Ascending aorta (tissue), 2 donors: ENCODE results near the gene TANGO2. TPM values are rescaled to one million over a fixed set of nuclear protein-coding genes. Genes with fewer than 3 reads are reported as not detected.

Experiments
- DNase-seq, 2 donors: peaks; one replicate each; pipeline ENCODE4 v3.0.0-alpha.2; 2019; ENCODE audit warnings: low spot score in 2 of 2
- H3K27ac ChIP-seq, 2 donors: fragments of 200-600 bp; sonication (generic); one replicate each; pipeline ENCODE4 v1.5.1; 2016 to 2017; ENCODE audit warnings: mild to moderate bottlenecking in 1 of 2
- H3K27me3 ChIP-seq: fragments of 200-600 bp; sonication (generic); one replicate; pipeline ENCODE4 v1.5.1; 2017
- H3K36me3 ChIP-seq, 2 donors: fragments of 200-600 bp; sonication (generic); one replicate each; pipeline ENCODE4 v1.5.1; 2016
- H3K4me1 ChIP-seq, 2 donors: fragments of 200-600 bp; sonication (generic); one replicate each; pipeline ENCODE4 v1.5.1; 2016 to 2017; ENCODE audit warnings: mild to moderate bottlenecking in 1 of 2
- H3K4me3 ChIP-seq, 2 donors: fragments of 200-600 bp; sonication (generic); one replicate each; pipeline ENCODE4 v1.5.1; 2016 to 2017; ENCODE audit warnings: mild to moderate bottlenecking in 1 of 2
- H3K9me3 ChIP-seq, 2 donors: fragments of 200-600 bp; sonication (generic); one replicate each; pipeline ENCODE4 v1.5.1; 2016
- intact Hi-C: fragments of 100-400 bp; cut with DNase I; formaldehyde crosslinking; loops from one replicate; pipeline ENCODE4 v1.15.1; 2023
- total RNA-seq: library from RNA; depleted of rRNA; stranded (reverse); fragments of >200 nt; gene quantifications from one replicate; pipeline ENCODE4 v1.1.0, GENCODE V29; 2016
- TF ChIP-seq, protein P1 (sequence below), 3 experiments: fragments of 200-600 bp in 2 of 3; fragments of 450-650 bp in 1 of 3; sonication (generic) in 2 of 3; IDR thresholded peaks; one replicate each; pipeline ENCODE4 v1.5.1; 2016 to 2019; ENCODE audit warnings: antibody characterized with exemption in 3 of 3, mild to moderate bottlenecking in 1 of 3, moderate library complexity in 1 of 3

TANGO2 gene
- total RNA-seq, 1 donor from 2014 or later: 26.3 TPM

DNA sequence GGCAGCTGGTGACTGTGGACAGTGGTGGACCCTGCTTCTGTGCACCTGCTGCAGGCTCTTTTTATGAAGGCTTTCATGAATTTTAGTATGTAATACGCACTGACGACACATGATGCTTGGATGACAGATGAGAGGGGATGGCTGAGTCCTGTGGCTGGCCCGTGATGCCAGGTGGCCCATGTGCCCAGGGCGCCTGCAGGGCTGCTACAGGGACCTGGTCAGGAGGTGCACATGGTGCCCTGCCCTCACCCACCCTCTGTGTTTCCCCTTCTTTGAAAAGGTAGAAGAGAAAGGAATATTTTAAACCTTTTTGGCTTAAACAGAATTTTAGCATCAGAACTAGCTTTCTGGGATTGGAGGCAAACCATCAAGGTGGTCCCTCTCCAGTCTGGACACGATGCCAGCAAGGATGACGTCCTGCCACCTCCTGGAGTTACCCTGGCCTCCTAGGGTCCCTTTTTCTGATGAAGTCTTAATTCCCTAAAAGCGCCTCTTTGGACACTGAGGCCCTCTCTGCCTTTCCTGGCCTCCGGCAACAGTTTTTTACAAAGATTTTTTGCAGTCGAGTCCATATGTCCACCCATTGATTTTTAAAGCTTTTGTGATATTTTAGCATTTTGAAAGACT lies 89.6 kb downstream of the TANGO2 start:
- Histone ChIP-seq H3K36me3 (peaks cover 70 to 96% of the 10 kb centered on the region in 2 donors), H3K4me3 (no peak overlapping the region), H3K27me3 (no peaks in the 10 kb centered on the region), H3K9me3 (no peaks in the 10 kb centered on the region), H3K27ac (no peak overlapping the region), H3K4me1 (no peaks in the 10 kb centered on the region)
- intact Hi-C loops: loop anchor here (10.0 kb wide), 2 partner anchors 146 to 396 kb away; partner anchors contain the start of gene SEPTIN5
- no peak for DNase-seq
- TF ChIP-seq, protein P1, sequence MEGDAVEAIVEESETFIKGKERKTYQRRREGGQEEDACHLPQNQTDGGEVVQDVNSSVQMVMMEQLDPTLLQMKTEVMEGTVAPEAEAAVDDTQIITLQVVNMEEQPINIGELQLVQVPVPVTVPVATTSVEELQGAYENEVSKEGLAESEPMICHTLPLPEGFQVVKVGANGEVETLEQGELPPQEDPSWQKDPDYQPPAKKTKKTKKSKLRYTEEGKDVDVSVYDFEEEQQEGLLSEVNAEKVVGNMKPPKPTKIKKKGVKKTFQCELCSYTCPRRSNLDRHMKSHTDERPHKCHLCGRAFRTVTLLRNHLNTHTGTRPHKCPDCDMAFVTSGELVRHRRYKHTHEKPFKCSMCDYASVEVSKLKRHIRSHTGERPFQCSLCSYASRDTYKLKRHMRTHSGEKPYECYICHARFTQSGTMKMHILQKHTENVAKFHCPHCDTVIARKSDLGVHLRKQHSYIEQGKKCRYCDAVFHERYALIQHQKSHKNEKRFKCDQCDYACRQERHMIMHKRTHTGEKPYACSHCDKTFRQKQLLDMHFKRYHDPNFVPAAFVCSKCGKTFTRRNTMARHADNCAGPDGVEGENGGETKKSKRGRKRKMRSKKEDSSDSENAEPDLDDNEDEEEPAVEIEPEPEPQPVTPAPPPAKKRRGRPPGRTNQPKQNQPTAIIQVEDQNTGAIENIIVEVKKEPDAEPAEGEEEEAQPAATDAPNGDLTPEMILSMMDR (IDR thresholded peaks at IDR 0.05): no peak

DNA sequence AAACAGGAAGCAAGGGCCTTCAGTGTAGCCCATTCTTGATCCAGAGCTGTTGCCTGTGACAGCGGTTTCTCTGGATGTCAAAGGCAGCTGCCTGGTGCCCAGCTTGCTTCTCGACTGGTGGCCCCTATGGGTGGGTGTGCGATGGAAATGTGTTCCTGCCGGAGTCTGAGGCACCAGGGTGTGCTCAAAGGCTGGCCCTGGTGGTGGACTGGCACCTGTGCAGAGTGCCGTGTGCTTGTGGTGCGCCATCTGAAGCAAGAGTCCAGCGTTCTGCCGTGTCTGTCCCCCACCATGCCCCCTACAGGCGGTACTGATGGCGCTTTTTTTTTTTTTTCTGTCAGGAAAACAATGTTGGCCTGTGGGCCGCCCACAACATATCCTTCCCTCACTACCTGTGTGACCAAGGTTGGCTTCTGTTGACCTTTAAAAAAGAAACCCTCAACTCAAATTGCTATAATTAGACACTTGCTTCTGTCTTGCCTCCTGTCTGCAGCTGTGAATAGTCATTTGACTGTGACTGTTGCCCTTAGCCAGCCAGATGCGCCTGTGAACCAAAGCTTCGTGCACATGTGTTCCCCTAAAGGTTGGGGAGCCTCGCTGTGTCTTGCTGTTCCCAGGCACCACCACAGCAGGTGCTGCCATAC lies 90.3 kb downstream of the TANGO2 start:
- Histone ChIP-seq H3K4me3 (no peak overlapping the region), H3K27me3 (no peaks in the 10 kb centered on the region), H3K4me1 (peaks cover 5% of the 10 kb centered on the region in 2 donors), H3K27ac (no peak overlapping the region), H3K9me3 (no peaks in the 10 kb centered on the region), H3K36me3 (peaks cover 64 to 90% of the 10 kb centered on the region in 2 donors)
- TF ChIP-seq, protein P1 (IDR thresholded peaks at IDR 0.05): no peak
- DNase-seq: no peak
- intact Hi-C loops: loop anchor here (10.0 kb wide), 2 partner anchors 146 to 396 kb away; partner anchors contain the start of gene SEPTIN5

DNA sequence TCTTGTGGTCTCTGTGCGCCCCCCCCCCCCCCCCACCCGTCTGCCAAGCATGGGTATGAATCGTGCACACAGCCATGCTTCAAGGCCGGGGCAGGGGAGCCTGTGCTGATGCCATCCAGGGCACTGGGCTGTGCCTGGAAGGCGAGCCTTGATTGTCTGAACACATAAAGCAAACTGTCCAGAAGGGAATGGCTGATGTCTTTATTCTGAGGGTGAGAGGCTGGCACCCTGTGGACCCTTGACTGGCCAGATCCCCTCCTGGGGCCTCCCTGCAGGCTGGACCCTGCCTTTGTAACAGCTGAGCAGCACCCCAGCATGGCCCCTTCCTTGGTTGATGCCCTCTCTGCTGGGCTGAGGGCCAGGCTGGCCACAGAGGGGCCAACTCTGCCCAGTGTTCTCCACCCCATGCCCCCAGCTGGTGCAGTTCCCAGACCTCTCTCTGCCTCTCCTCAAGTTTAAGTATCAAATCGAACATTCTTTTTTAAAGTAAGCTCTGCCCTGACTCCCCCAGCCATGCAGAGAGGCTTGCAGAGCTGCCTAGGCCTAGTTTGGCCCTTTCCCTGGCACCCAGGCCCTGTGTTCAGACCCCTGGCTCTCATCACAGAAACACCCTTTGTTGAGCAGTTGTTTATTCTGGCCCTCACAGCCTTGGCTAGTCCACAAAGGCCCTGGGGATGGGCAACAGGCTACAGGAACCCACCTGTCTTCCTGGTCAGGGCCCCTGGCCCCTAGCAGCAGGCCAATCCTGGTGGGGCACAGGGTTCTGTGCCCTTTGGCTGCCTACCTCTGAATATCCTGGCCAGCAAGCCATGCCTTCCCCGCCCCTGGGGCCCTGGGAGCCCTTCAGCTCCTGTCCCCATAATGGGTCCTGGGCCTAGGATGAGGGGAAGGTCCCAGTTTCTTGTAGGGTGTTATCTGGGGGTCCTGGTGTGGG lies 91.0 kb downstream of the TANGO2 start:
- TF ChIP-seq, protein P1 (IDR thresholded peaks at IDR 0.05): no peak
- no peak overlapping the region for H3K4me3 ChIP-seq
- H3K27ac ChIP-seq: no peak overlapping the region
- peaks cover 56 to 82% of the 10 kb centered on the region in 2 donors for H3K36me3 ChIP-seq
- intact Hi-C loops: loop anchor here (10.0 kb wide), 2 partner anchors 147 to 397 kb away; partner anchors contain the start of gene SEPTIN5
- H3K4me1 ChIP-seq: peaks cover 6 to 9% of the 10 kb centered on the region in 2 donors
- no peaks in the 10 kb centered on the region for H3K9me3 ChIP-seq
- H3K27me3 ChIP-seq: no peaks in the 10 kb centered on the region
- DNase-seq: no peak

DNA sequence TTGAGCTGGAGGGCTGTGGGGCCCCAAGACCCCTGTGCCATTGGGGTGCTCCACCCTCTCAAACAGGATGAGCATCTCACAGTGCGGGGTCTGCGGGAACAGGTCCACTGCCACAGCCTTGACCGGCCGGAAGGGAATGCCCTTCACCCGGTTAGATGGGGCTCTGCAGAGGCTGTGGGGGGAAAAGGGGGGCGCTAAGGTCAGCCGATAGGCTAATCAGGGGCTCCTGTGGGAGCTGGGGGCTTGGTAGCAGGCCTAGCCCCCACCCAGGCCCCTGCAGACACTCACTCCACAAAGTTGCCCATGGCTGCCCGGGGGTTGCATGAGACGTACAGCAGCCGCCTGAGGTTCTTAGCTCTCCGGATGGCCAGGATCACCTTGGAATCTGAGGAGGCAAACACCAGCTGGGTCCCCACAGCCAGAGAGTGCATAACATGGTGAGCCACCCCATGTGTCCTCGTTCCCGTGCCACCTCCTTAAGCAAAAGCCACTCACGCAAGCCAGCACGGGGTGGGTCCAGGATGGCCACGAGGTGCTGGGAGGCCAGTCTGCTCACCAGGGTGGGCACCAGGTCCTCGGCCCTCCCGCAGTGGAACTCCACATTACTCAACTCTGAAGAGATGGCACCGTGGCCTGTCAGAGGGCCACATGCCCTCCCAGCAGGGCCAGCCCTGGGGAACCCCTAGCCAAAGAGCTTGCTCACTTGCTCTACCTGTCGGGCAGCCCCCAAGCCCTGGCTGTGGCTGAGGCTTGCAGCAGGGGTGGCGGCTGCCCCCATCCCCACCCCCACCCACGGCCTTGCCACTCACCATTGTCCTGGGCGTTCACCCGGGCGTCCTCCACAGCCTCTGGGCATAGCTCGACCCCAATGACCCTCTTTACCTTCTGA lies 92.0 kb downstream of the TANGO2 start:
- H3K36me3 ChIP-seq: peaks cover 47 to 73% of the 10 kb centered on the region in 2 donors
- no peaks in the 10 kb centered on the region for H3K27me3 ChIP-seq
- no peak for DNase-seq
- peaks cover 6 to 9% of the 10 kb centered on the region in 2 donors for H3K4me1 ChIP-seq
- intact Hi-C loops: loop anchor here (10.0 kb wide), 2 partner anchors 148 to 398 kb away; partner anchors contain the start of gene SEPTIN5
- TF ChIP-seq, protein P1 (IDR thresholded peaks at IDR 0.05): no peak
- H3K4me3 ChIP-seq: no peak overlapping the region
- H3K9me3 ChIP-seq: no peaks in the 10 kb centered on the region
- no peak overlapping the region for H3K27ac ChIP-seq
